ENCODE measurements around the gene SDK1. TPM values are rescaled to one million over a fixed set of nuclear protein-coding genes. Genes with fewer than 3 reads are reported as not detected.

The SDK1 gene
- total RNA-seq, 1 donor, result 0.36 TPM

DNA sequence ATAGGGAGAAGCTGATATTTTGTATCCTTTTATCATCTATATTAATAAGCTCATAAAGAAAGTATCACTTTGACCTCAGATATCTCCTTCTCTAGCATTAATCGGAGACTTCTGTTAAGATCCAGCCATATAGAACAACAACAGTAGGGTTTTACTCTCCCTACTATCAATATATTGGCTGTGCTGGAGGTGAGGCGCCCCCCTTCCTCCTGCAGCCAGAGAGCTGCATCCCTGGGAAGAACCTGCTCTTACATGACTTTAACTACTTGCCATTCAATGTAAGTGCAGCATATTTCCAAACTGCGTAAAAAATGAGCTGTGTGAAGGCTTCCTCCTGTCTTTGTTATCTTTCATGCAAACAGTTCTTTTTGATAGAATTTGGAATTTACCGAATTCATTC lies 247.8 kb downstream of the SDK1 start:
- TF ChIP-seq, protein P1, sequence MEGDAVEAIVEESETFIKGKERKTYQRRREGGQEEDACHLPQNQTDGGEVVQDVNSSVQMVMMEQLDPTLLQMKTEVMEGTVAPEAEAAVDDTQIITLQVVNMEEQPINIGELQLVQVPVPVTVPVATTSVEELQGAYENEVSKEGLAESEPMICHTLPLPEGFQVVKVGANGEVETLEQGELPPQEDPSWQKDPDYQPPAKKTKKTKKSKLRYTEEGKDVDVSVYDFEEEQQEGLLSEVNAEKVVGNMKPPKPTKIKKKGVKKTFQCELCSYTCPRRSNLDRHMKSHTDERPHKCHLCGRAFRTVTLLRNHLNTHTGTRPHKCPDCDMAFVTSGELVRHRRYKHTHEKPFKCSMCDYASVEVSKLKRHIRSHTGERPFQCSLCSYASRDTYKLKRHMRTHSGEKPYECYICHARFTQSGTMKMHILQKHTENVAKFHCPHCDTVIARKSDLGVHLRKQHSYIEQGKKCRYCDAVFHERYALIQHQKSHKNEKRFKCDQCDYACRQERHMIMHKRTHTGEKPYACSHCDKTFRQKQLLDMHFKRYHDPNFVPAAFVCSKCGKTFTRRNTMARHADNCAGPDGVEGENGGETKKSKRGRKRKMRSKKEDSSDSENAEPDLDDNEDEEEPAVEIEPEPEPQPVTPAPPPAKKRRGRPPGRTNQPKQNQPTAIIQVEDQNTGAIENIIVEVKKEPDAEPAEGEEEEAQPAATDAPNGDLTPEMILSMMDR (IDR thresholded peaks at IDR 0.05; ENCODE audit: extremely low read depth, low read depth, low read length), result no peak
- Histone ChIP-seq H3K9me3 (ENCODE audit: low read depth, low read length) (no peaks in the 10 kb centered on the region), H3K4me1 (ENCODE audit: insufficient read depth, low read length) (no peaks in the 10 kb centered on the region), H2AFZ (ENCODE audit: low read length) (no peak overlapping the region), H3K4me2 (ENCODE audit: insufficient read depth, low read length) (no peak overlapping the region), H4K20me1 (ENCODE audit: insufficient read depth, low read length) (no peaks in the 10 kb centered on the region), H3K27me3 (ENCODE audit: insufficient read depth, low read length) (no peaks in the 10 kb centered on the region), H3K4me3 (ENCODE audit: insufficient read depth, low read length) (no peak overlapping the region), H3K79me2 (ENCODE audit: insufficient read depth, low read length) (no peaks in the 10 kb centered on the region), H3K27ac (ENCODE audit: low read depth, low read length) (no peak overlapping the region), H3K36me3 (ENCODE audit: insufficient read depth, low read length) (no peaks in the 10 kb centered on the region)
- DNase-seq (ENCODE audit: insufficient read length, low spot score, missing footprints), result no peak

DNA sequence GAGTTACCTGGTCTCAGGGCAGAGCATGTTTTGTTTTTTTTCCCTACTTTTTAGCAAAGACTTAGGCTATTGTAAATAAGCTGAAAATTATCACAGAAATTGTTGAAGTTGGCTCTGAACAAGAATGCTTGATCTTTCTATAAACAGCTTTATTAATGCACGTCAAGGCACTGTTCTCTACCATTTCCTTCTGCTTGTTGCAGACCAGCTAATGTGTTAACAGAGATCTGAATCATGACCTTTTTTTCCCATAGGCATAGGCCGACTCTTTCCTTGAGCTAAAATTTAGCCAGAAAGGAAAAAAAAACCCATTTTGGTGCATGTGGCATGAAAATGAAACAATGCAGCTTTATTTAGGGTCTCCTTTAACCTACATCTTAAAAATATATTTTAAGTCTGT lies 248.5 kb downstream of the SDK1 start:
- Histone ChIP-seq H3K4me2 (ENCODE audit: insufficient read depth, low read length) (no peak overlapping the region), H3K36me3 (ENCODE audit: insufficient read depth, low read length) (no peaks in the 10 kb centered on the region), H3K4me3 (ENCODE audit: insufficient read depth, low read length) (no peak overlapping the region), H3K27ac (ENCODE audit: low read depth, low read length) (no peak overlapping the region), H3K79me2 (ENCODE audit: insufficient read depth, low read length) (no peaks in the 10 kb centered on the region), H2AFZ (ENCODE audit: low read length) (no peak overlapping the region), H3K9me3 (ENCODE audit: low read depth, low read length) (no peaks in the 10 kb centered on the region), H4K20me1 (ENCODE audit: insufficient read depth, low read length) (no peaks in the 10 kb centered on the region), H3K4me1 (ENCODE audit: insufficient read depth, low read length) (no peaks in the 10 kb centered on the region), H3K27me3 (ENCODE audit: insufficient read depth, low read length) (no peaks in the 10 kb centered on the region)
- TF ChIP-seq, protein P1 (IDR thresholded peaks at IDR 0.05; ENCODE audit: extremely low read depth, low read depth, low read length), result no peak
- no peak for DNase-seq (ENCODE audit: insufficient read length, low spot score, missing footprints)

DNA sequence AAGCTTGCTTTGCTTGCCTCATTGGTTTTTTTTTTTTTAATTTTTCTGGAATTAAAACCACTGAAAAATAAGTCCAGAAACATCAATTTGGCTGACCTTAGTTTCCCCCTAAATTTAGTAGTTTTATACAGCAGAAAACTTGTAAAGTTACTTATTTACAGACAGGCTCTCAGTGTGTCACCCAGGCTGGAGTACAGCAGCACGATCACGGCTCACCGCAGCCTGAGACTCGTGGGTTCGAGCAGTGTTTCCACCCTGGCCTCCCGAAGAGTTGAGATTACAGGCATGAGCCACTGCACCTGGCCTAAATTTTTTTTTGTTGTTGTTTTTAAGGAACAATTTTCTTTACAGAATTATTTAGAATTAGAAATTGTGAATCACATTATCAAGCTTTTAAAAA lies 250.5 kb downstream of the SDK1 start:
- no peak overlapping the region for H3K27ac ChIP-seq (ENCODE audit: low read depth, low read length)
- no peaks in the 10 kb centered on the region for H3K27me3 ChIP-seq (ENCODE audit: insufficient read depth, low read length)
- H3K36me3 ChIP-seq (ENCODE audit: insufficient read depth, low read length), result no peaks in the 10 kb centered on the region
- no peak overlapping the region for H3K4me3 ChIP-seq (ENCODE audit: insufficient read depth, low read length)
- no peaks in the 10 kb centered on the region for H4K20me1 ChIP-seq (ENCODE audit: insufficient read depth, low read length)
- no peak overlapping the region for H3K4me2 ChIP-seq (ENCODE audit: insufficient read depth, low read length)
- no peaks in the 10 kb centered on the region for H3K79me2 ChIP-seq (ENCODE audit: insufficient read depth, low read length)
- TF ChIP-seq, protein P1 (IDR thresholded peaks at IDR 0.05; ENCODE audit: extremely low read depth, low read depth, low read length), result no peak
- H3K4me1 ChIP-seq (ENCODE audit: insufficient read depth, low read length), result no peaks in the 10 kb centered on the region
- DNase-seq (ENCODE audit: insufficient read length, low spot score, missing footprints), result no peak
- no peak overlapping the region for H2AFZ ChIP-seq (ENCODE audit: low read length)
- H3K9me3 ChIP-seq (ENCODE audit: low read depth, low read length), result no peaks in the 10 kb centered on the region

DNA sequence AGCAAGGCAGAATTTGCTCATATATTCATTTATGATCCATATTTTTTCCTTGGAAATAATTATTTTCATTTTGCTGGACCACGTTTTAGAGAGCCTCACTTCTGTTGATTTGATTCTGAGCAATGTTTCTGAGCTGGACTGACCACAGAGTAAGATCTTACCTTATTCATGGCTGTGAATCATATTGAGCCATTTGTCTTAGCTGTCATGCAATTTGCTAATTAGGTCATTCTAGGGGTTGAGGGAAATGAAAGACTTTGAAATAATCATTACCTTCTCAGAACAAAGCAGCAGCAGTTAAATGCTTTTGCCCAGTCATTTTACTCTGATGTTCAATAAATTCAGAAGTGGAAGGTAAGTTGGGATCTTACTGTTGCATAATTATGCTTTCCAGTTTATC lies 251.4 kb downstream of the SDK1 start:
- Histone ChIP-seq H3K36me3 (ENCODE audit: insufficient read depth, low read length) (no peaks in the 10 kb centered on the region), H3K27me3 (ENCODE audit: insufficient read depth, low read length) (no peaks in the 10 kb centered on the region)

More for the DNA sequence above, 251.4 kb downstream of the SDK1 start:
- H4K20me1 ChIP-seq (ENCODE audit: insufficient read depth, low read length), result no peaks in the 10 kb centered on the region
- DNase-seq (ENCODE audit: insufficient read length, low spot score, missing footprints), result no peak
- TF ChIP-seq, protein P1 (IDR thresholded peaks at IDR 0.05; ENCODE audit: extremely low read depth, low read depth, low read length), result no peak
- no peak overlapping the region for H3K4me2 ChIP-seq (ENCODE audit: insufficient read depth, low read length)
- no peak overlapping the region for H3K27ac ChIP-seq (ENCODE audit: low read depth, low read length)
- H2AFZ ChIP-seq (ENCODE audit: low read length), result no peak overlapping the region
- no peaks in the 10 kb centered on the region for H3K4me1 ChIP-seq (ENCODE audit: insufficient read depth, low read length)
- H3K4me3 ChIP-seq (ENCODE audit: insufficient read depth, low read length), result no peak overlapping the region
- no peaks in the 10 kb centered on the region for H3K9me3 ChIP-seq (ENCODE audit: low read depth, low read length)
- no peaks in the 10 kb centered on the region for H3K79me2 ChIP-seq (ENCODE audit: insufficient read depth, low read length)

Data from osteoblast (primary cell).